HG02763 (cell line): ENCODE results near the gene TAC4.

Experiments used
- ATAC-seq: cut with Tn5 transposase; IDR thresholded peaks from one replicate; pipeline ENCODE4 v1.9.1; 2021; ENCODE audit warnings: mild to moderate bottlenecking, moderate library complexity; ENCODE audit not compliant: unreplicated experiment

The TAC4 gene

GRCh38 chr17:49873466-49873865 lies 25.6 kb upstream of the TAC4 start:
- ATAC-seq = no peak

GRCh38 chr17:49872754-49873377 lies 25.0 kb upstream of the TAC4 start:
- ATAC-seq = no peak

- no peak for ATAC-seq
Observed at GRCh38 chr17:49871211-49871610, 23.3 kb upstream of the TAC4 start.

GRCh38 chr17:49870298-49870697 lies 22.4 kb upstream of the TAC4 start:
- ATAC-seq = no peak

GRCh38 chr17:49869038-49869374 lies 21.1 kb upstream of the TAC4 start:
- ATAC-seq = no peak

GRCh38 chr17:49866882-49867413 lies 19.1 kb upstream of the TAC4 start:
- no peak for ATAC-seq

GRCh38 chr17:49866019-49866380 lies 18.1 kb upstream of the TAC4 start:
- no peak for ATAC-seq

GRCh38 chr17:49862781-49863331 lies 15.0 kb upstream of the TAC4 start:
- ATAC-seq = no peak

GRCh38 chr17:49861150-49861884 lies 13.4 kb upstream of the TAC4 start:
- no peak for ATAC-seq

GRCh38 chr17:49859991-49860953 lies 12.4 kb upstream of the TAC4 start:
- no peak for ATAC-seq

GRCh38 chr17:49858796-49859195 lies 10.9 kb upstream of the TAC4 start:
- ATAC-seq = no peak

- no peak for ATAC-seq
Observed at GRCh38 chr17:49854126-49854525, 6.3 kb upstream of the TAC4 start.

GRCh38 chr17:49853470-49854015 lies 5.7 kb upstream of the TAC4 start:
- ATAC-seq = no peak

- no peak for ATAC-seq
Observed at GRCh38 chr17:49851387-49852291, 3.8 kb upstream of the TAC4 start.

- ATAC-seq = no peak
Observed at GRCh38 chr17:49850772-49851386, 3.0 kb upstream of the TAC4 start.

GRCh38 chr17:49850218-49850610 lies 2.3 kb upstream of the TAC4 start:
- no peak for ATAC-seq

- ATAC-seq = no peak
Observed at GRCh38 chr17:49848739-49849138, 870 bp upstream of the TAC4 start.

- no peak for ATAC-seq
Observed at GRCh38 chr17:49846938-49847712, 744 bp downstream of the TAC4 start.

GRCh38 chr17:49845321-49845720 lies 2.5 kb downstream of the TAC4 start:
- no peak for ATAC-seq
